Measurements from ENCODE around the gene MARK3.

Gene MARK3

GRCh38 chr14:103428723-103429556, 43.7 kb downstream of the MARK3 start:
- H3K27ac ChIP-seq, result no peak overlapping the region
- TF ChIP-seq CTCF (IDR thresholded peaks at IDR 0.05), result no peak
- TF ChIP-seq ZFX (IDR thresholded peaks at IDR 0.05; ENCODE audit: borderline replicate concordance), result no peak

- no peak for TF ChIP-seq CTCF (IDR thresholded peaks at IDR 0.05)
- no peak for TF ChIP-seq ZFX (IDR thresholded peaks at IDR 0.05; ENCODE audit: borderline replicate concordance)
- no peak overlapping the region for H3K27ac ChIP-seq
These were observed 45.1 kb downstream of the MARK3 start for GRCh38 chr14:103430358-103430757.

- no peak overlapping the region for H3K27ac ChIP-seq
- TF ChIP-seq CTCF (IDR thresholded peaks at IDR 0.05), result no peak
- no peak for TF ChIP-seq ZFX (IDR thresholded peaks at IDR 0.05; ENCODE audit: borderline replicate concordance)
These were observed 47.4 kb downstream of the MARK3 start for GRCh38 chr14:103432627-103433026.

DNA sequence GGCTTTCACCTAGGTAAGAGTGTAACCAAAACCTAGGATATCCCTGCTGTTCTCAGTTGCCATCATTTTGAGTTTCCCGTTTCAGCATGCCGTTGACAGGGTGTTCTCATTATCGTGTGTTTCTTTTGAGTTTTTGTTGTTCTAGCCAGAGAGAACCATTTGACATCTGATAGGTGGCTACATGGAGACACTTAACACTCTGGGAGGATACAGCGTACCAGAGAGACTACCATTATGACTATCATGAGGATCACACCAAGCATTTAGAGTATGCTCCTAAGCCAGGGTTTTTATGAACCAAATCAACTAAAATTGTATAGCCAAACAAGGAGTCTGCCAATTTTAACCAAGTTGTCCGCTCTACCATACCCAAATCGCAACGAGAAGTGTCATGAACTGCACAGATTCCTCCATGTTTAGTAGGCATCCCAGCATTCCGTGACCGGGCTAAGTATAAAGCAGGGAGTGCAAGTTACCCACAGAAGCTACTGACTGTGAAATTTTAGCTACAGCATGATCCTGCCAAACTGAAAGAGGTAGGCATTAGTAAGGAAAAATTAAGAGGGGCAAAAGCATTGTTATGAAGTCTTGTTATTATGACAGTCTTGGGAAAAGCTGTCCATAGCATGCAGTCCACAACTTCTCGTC, 48.8 kb downstream of the MARK3 start:
- TF ChIP-seq CTCF (IDR thresholded peaks at IDR 0.05) (no peak), ZFX (IDR thresholded peaks at IDR 0.05; ENCODE audit: borderline replicate concordance) (no peak)
- no peak overlapping the region for H3K27ac ChIP-seq

- no peak for TF ChIP-seq CTCF (IDR thresholded peaks at IDR 0.05)
- TF ChIP-seq ZFX (IDR thresholded peaks at IDR 0.05; ENCODE audit: borderline replicate concordance), result no peak
- no peak overlapping the region for H3K27ac ChIP-seq
These were observed 49.7 kb downstream of the MARK3 start for GRCh38 chr14:103434868-103435442.

DNA sequence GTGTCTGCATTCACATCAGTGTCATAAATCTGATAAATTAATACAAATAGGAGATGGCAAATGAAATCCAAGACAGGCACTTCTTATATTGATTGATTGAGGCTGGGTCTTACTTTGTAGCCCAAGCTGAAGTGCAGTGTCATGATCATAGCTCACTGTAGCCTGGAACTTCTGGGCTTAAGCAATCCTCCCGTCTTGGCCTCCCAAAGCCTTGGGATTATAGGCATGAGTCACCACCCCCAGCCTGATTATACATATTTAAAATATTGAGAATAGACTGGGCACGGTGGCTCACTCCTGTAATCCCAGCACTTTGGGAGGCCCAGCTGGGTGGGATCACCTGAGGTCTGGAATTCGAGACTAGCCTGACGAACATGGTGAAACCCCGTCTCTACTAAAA, 51.3 kb downstream of the MARK3 start:
- TF ChIP-seq ZFX (IDR thresholded peaks at IDR 0.05; ENCODE audit: borderline replicate concordance), result no peak
- TF ChIP-seq CTCF (IDR thresholded peaks at IDR 0.05), result no peak
- H3K27ac ChIP-seq, result no peak overlapping the region

- no peak overlapping the region for H3K27ac ChIP-seq
These were observed 57.1 kb downstream of the MARK3 start for GRCh38 chr14:103442288-103442687.

More at GRCh38 chr14:103442288-103442687, 57.1 kb downstream of the MARK3 start:
- TF ChIP-seq CTCF (IDR thresholded peaks at IDR 0.05) (no peak), ZFX (IDR thresholded peaks at IDR 0.05; ENCODE audit: borderline replicate concordance) (no peak)

Data from 22Rv1 (cell line).